IMR-90 (cell line): ENCODE data around the gene RAB11A. TPM values are rescaled to one million over a fixed set of nuclear protein-coding genes. Genes with fewer than 3 reads are reported as not detected.
"Not testable (repeated sequence)": the region's sequence is repeated elsewhere in the genome, so short reads cannot be mapped to it uniquely, and the experiment has no call there.

Experiments used
- ATAC-seq: fragments of 200-7000 bp; cut with Tn5 transposase; 2 replicates; pipeline ENCODE4 v1.9.1; 2020; ENCODE audit warnings: low read depth, mild to moderate bottlenecking, moderate library complexity
- BruUV-seq: library from RNA; stranded (reverse); fragments of 400-500 nt; replicated peaks from 2 replicates; lab custom pipeline; 2021; lab: Mats Ljungman, UMichigan
- CTCF ChIA-PET: fragments of 300-600 bp; formaldehyde crosslinking; extraction: SDS; loops from one replicate; lab custom pipeline; 2021; ENCODE audit warnings: antibody characterized with exemption; lab: Yijun Ruan, JAX
- POLR2A ChIA-PET: fragments of 300-600 bp; sonication (Branson Sonifier 250); formaldehyde crosslinking; loops from one replicate; lab custom pipeline; 2022; ENCODE audit warnings: antibody characterized with exemption; ENCODE audit not compliant: unreplicated experiment; lab: Charles Lee
- DNase-seq: peaks from one replicate; pipeline ENCODE4 v3.0.0; 2013
- H2AFZ ChIP-seq: replicated peaks from 2 replicates; pipeline ENCODE3; 2013; ENCODE audit warnings: low read length, mild to moderate bottlenecking; ENCODE audit not compliant: poor library complexity
- H2AK5ac ChIP-seq: 2 replicates; pipeline ENCODE4 v1.6.1; 2013; ENCODE audit warnings: low read depth, low read length, inconsistent platforms
- H2AK9ac ChIP-seq: replicated peaks from 2 replicates; pipeline ENCODE3; 2013; ENCODE audit warnings: mild to moderate bottlenecking, low read depth, low read length, moderate library complexity; ENCODE audit not compliant: poor library complexity
- H2BK120ac ChIP-seq: 2 replicates; pipeline ENCODE4 v1.6.1; 2013; ENCODE audit warnings: low read depth, low read length, inconsistent platforms
- H2BK15ac ChIP-seq: 3 replicates; pipeline ENCODE4 v1.6.1; 2013; ENCODE audit warnings: low read depth, low read length, inconsistent platforms
- H2BK20ac ChIP-seq: 2 replicates; pipeline ENCODE4 v1.6.1; 2013; ENCODE audit warnings: low read depth, mild to moderate bottlenecking, inconsistent platforms, low read length, moderate library complexity
- H2BK5ac ChIP-seq: 2 replicates; pipeline ENCODE4 v1.6.1; 2013; ENCODE audit warnings: mild to moderate bottlenecking, low read depth, low read length, inconsistent platforms; ENCODE audit not compliant: poor library complexity, severe bottlenecking
- H3K14ac ChIP-seq: replicated peaks from 2 replicates; pipeline ENCODE4 v1.6.1; 2013; ENCODE audit warnings: low read depth, low read length, inconsistent platforms
- H3K18ac ChIP-seq: 2 replicates; pipeline ENCODE4 v1.6.1; 2013; ENCODE audit warnings: low read depth, low read length, control low read depth
- H3K23ac ChIP-seq: 2 replicates; pipeline ENCODE4 v1.6.1; 2013; ENCODE audit warnings: low read depth, low read length, inconsistent platforms
- H3K27ac ChIP-seq: 2 replicates; pipeline ENCODE4 v1.5.1; 2013; ENCODE audit warnings: mild to moderate bottlenecking, control low read depth, low read length; ENCODE audit not compliant: insufficient read depth
- H3K27me3 ChIP-seq: 2 replicates; pipeline ENCODE4 v1.6.1; 2013; ENCODE audit warnings: low read length; ENCODE audit not compliant: control insufficient read depth, insufficient read depth
- H3K36me3 ChIP-seq: 2 replicates; pipeline ENCODE4 v1.6.1; 2013; ENCODE audit warnings: low read length, mixed read lengths; ENCODE audit not compliant: control insufficient read depth, insufficient read depth
- H3K4ac ChIP-seq: 2 replicates; pipeline ENCODE4 v1.6.1; 2013; ENCODE audit warnings: low read depth, low read length, inconsistent platforms
- H3K4me1 ChIP-seq: 2 replicates; pipeline ENCODE4 v1.6.1; 2013; ENCODE audit warnings: low read length, mixed read lengths; ENCODE audit not compliant: control insufficient read depth, insufficient read depth
- H3K4me2 ChIP-seq: 2 replicates; pipeline ENCODE4 v1.6.1; 2013; ENCODE audit warnings: low read depth, mild to moderate bottlenecking, control low read depth, low read length, moderate library complexity
- H3K4me3 ChIP-seq: 2 replicates; pipeline ENCODE4 v1.5.1; 2013; ENCODE audit warnings: low read depth, mild to moderate bottlenecking, control low read depth, low read length, moderate library complexity; ENCODE audit not compliant: insufficient read depth
- H3K56ac ChIP-seq: 2 replicates; pipeline ENCODE4 v1.6.1; 2013; ENCODE audit warnings: low read length, inconsistent platforms; ENCODE audit not compliant: insufficient read depth; ENCODE audit errors: extremely low read depth
- H3K79me1 ChIP-seq, 2 experiments: 2 replicates each; pipeline ENCODE4 v1.6.1; 2013; ENCODE audit warnings: low read length in 2 of 2, inconsistent platforms in 1 of 2, low read depth in 1 of 2
- H3K9ac ChIP-seq: 2 replicates; pipeline ENCODE4 v1.6.1; 2013; ENCODE audit warnings: low read depth, low read length, control low read depth
- H3K9me1 ChIP-seq: 2 replicates; pipeline ENCODE4 v1.6.1; 2013; ENCODE audit warnings: low read length, inconsistent platforms; ENCODE audit not compliant: insufficient read depth
- H3K9me3 ChIP-seq: 2 replicates; pipeline ENCODE4 v1.6.1; 2013; ENCODE audit warnings: low read length; ENCODE audit not compliant: control insufficient read depth, insufficient read depth
- H4K20me1 ChIP-seq: 2 replicates; pipeline ENCODE4 v1.6.1; 2013; ENCODE audit warnings: low read length, inconsistent platforms; ENCODE audit not compliant: insufficient read depth
- H4K5ac ChIP-seq: 2 replicates; pipeline ENCODE4 v1.6.1; 2013; ENCODE audit warnings: mild to moderate bottlenecking, low read depth, low read length, control low read depth
- H4K8ac ChIP-seq, 2 experiments: 2 replicates each; pipeline ENCODE4 v1.6.1; 2013; ENCODE audit warnings: low read depth in 2 of 2, low read length in 2 of 2, control low read depth in 1 of 2, inconsistent platforms in 1 of 2
- H4K91ac ChIP-seq: 2 replicates; pipeline ENCODE4 v1.6.1; 2013; ENCODE audit warnings: low read depth, low read length, inconsistent platforms; ENCODE audit not compliant: insufficient read depth
- CEBPB ChIP-seq: IDR thresholded peaks from 2 replicates; pipeline ENCODE4 v1.6.1; 2012; ENCODE audit warnings: low read depth, low read length, improper control_type of control experiment
- FOS ChIP-seq: fragments of 150-350 bp; IDR thresholded peaks from 2 replicates; pipeline ENCODE4 v1.6.1; 2016; ENCODE audit warnings: low read depth, low read length
- WGBS, 2 experiments: methylation state at CpG; one replicate each; pipeline versions ENCODE4 v1.1.5 to v1.1.7; 2013; ENCODE audit warnings: missing lambda C conversion rate in 2 of 2; ENCODE audit not compliant: insufficient read length in 1 of 2; ENCODE audit errors: extremely low coverage in 2 of 2; 5-methylcytosine and 5-hydroxymethylcytosine counted together
- dilution Hi-C: fragments of 300-500 bp; cut with HindIII; formaldehyde crosslinking; loops from one replicate; pipeline ENCODE4 v1.14.3; 2018; ENCODE audit warnings: low sequenced_read_pairs; ENCODE audit not compliant: unreplicated experiment
- in situ Hi-C: fragments of 300-500 bp; cut with MboI; formaldehyde crosslinking; loops from 3 replicates; pipeline ENCODE4 v1.14.3; 2019; ENCODE audit warnings: low sequenced_read_pairs, inconsistent platforms, mixed read lengths
- intact Hi-C: fragments of 100-400 bp; cut with micrococcal nuclease; formaldehyde crosslinking; loops from 2 replicates; pipeline ENCODE4 v1.10.0; 2022
- polyA plus RNA-seq, 3 experiments: library from polyadenylated mRNA; depleted of rRNA; stranded (reverse); fragments of >200 nt; gene quantifications; 2 replicates each; pipeline ENCODE4 v1.2.3, GENCODE V29; 2012; ENCODE audit warnings: low replicate concordance in 1 of 3
- total RNA-seq: library from RNA; depleted of rRNA; stranded (reverse); fragments of >200 nt; gene quantifications from 2 replicates; pipeline ENCODE4 v1.2.3, GENCODE V29; 2012

RAB11A gene
- total and polyA plus RNA-seq, 2 of the 4 experiments (the other 2 are of a cell fraction): 341 to 462 TPM

DNA sequence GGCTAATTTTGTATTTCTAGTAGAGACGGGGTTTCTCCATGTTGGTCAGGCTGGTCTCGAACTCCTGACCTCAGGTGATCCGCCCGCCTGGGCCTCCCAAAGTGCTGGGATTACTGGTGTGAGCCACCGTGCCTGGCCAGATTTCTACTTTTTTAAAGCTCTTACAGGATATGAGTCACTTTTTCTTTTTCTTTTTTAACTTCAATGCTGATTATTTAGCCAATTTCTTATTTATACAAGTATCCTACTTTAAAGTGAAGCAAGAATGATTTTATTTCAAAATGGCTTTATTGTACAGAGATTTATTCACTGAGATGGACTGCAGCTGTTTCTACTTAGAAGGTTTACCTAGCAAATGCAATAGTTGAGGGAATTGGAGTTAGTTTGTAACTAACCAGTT is 3.3 kb downstream of the RAB11A start:
- peaks cover 15% of the 10 kb centered on the region for H3K36me3 ChIP-seq
- H3K9me3 ChIP-seq, H3K4me3 ChIP-seq, H3K56ac ChIP-seq, H2BK20ac ChIP-seq, H3K14ac ChIP-seq, H3K23ac ChIP-seq, H3K4ac ChIP-seq, H2BK120ac ChIP-seq, H4K5ac ChIP-seq, H2AK9ac ChIP-seq, H3K4me1 ChIP-seq, CTCF ChIA-PET, BruUV-seq, H4K8ac ChIP-seq, in situ Hi-C loops, H4K91ac ChIP-seq, H2AFZ ChIP-seq, dilution Hi-C loops, H3K9me1 ChIP-seq, H2AK5ac ChIP-seq, H3K4me2 ChIP-seq, POLR2A ChIA-PET, H3K27me3 ChIP-seq, H3K18ac ChIP-seq, H3K9ac ChIP-seq, H2BK15ac ChIP-seq, ATAC-seq: not testable (repeated sequence)
- peak overlapping the region; percentile 58 for H2BK5ac ChIP-seq
- H3K27ac ChIP-seq: peak overlapping the region; percentile 32; the same call in 1 of the 2 replicates
- TF ChIP-seq CEBPB: peak; percentile 14; the same call in 1 of the 2 replicates
- 0 out of 2 replicates have a peak, but pooled peaks have one; percentile 11 for TF ChIP-seq FOS
- peaks cover 45% of the 10 kb centered on the region for H4K20me1 ChIP-seq
- 100% methylated on average over 1 of the region's 5 CpGs; no CpG with 5 or more reads in 1 of the 2 experiments for WGBS, 2 experiments
- intact Hi-C loops: loop anchor here (5.0 kb wide), 1 partner anchor 140 kb away; no protein-coding TSS in a partner anchor
- H3K79me1 ChIP-seq: peaks cover 6 to 39% of the 10 kb centered on the region in 2 experiments; a peak in 3 of 4 replicates
- DNase-seq: peak; percentile 68
